ENCODE data around the gene ALAD. TPM values are rescaled to one million over a fixed set of nuclear protein-coding genes. Genes with fewer than 3 reads are reported as not detected.
A peak's percentile ranks its signal among the peaks of the same experiment; 100 is the strongest.
"Not testable (repeated sequence)": the region's sequence is repeated elsewhere in the genome, so short reads cannot be mapped to it uniquely, and the experiment has no call there.

Gene ALAD
- polyA plus RNA-seq (ENCODE audit: insufficient read depth in 1 of 5, insufficient read length in 5 of 5, low replicate concordance in 1 of 5) = 10 to 100 TPM; 36.8 to 50.0 (median 45.5) TPM
- long read RNA-seq, donor 1, transcript ALAD-201 (12 exons, 3,173 nt) = major isoform, 8 of 15 reads
- long read RNA-seq, donor 1, partial matches to known transcripts = 6 of 15 reads
- long read RNA-seq, donor 1, other reads (novel, unspliced or antisense) = 0 of 15 reads
- long read RNA-seq, donor 2, partial matches to known transcripts = 6 of 11 reads
- long read RNA-seq, donor 2, other reads (novel, unspliced or antisense) = 0 of 11 reads
- long read RNA-seq, donor 3, partial matches to known transcripts = 0 of 4 reads
- long read RNA-seq, donor 3, other reads (novel, unspliced or antisense) = 0 of 4 reads
- long read RNA-seq, donor 4, partial matches to known transcripts = 0 of 5 reads
- long read RNA-seq, donor 4, other reads (novel, unspliced or antisense) = 0 of 5 reads
- long read RNA-seq, donor 5, partial matches to known transcripts = 5 of 12 reads
- long read RNA-seq, donor 5, other reads (novel, unspliced or antisense) = 0 of 12 reads
- long read RNA-seq, donor 6, transcript ALAD-201 (12 exons, 3,173 nt) = major isoform, 8 of 19 reads
- long read RNA-seq, donor 6, partial matches to known transcripts = 10 of 19 reads
- long read RNA-seq, donor 6, other reads (novel, unspliced or antisense) = 0 of 19 reads
- long read RNA-seq, donor 7, transcript ALAD-201 (12 exons, 3,173 nt) = major isoform, 11 of 15 reads
- long read RNA-seq, donor 7, partial matches to known transcripts = 0 of 15 reads
- long read RNA-seq, donor 7, other reads (novel, unspliced or antisense) = 0 of 15 reads
- long read RNA-seq, donor 8, partial matches to known transcripts = 0 of 2 reads
- long read RNA-seq, donor 8, other reads (novel, unspliced or antisense) = 0 of 2 reads

DNA sequence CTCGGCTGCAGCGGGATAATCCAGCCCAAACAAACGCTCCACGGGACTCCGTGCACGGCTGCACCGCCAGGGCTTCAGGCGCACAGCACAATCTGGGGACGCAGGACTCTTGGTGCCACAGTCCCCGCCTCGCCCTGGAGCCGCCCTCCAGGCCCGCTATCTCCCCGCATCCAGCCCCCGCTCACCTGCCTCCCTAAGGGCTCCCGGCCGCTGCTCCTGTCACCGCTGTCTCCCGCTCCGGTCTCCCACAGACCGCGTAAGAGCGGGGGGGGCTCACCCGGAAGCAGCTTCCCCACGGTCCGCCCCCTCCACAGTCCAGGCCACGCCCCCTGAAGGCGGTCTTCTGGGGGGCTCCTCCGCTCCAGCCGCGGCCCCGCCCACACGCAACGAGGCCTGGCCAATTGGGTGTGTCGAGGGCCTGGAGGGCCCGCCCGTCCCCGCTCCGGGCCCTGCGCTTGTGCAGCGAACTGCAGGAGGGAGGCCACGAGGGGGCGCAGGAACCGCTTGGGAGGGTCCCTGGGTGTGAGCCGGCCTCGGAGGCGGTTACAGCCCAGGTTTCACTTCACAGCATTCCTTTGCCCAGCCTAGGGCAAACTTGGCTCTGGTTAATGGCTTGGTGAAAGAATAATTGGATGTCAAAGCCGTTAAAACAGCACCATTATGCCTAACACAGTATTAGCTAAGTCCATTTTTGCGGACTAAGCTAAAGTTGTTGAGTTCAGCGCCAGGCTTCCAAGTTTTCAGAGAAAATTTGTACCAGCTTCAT lies at the start of gene ALAD:
TSS of gene ALAD (minus strand) at position 258 of the 766 bp plus-strand sequence. CDS start 7,725 bp downstream, outside the sequence.
- peak; percentile 99 for DNase-seq

DNA sequence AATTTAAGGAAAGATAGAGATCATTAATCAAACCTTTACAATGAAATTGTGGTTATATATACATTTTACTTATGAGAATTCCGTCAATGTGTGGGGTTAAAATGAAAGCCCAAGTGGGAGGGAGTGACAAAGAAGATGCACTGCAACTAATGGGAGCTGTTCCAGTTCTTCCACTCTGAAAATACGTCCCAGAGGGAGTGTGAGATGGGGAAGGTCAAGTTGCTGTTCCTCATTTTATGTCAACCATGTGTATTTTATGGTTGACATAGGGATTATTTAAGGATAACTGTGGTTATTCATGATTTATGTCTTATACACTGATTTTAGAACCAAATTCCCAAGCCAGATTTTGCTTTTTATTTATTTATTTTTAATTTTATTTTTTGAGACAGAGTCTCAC lies 48.3 kb upstream of the ALAD start:
- DNase-seq = no peak

DNA sequence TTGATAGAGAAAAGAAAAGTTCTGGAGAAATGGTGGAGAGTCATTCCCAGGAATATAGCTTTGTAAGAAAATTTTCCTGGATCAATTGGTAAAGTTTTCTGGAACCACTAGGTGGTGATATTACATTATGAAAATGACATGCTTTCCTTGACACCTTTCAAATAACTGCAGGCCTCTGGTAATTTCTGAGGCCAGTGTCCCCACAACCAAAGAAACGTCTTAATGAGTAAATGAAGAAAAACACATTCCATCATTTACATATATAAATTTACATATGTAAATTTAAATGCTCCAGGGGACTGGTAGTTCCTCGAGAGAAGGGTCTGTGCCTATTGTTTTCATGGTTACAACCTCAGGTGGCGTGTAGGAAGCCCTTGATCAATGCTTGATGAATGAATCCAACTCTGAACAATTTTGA lies 45.2 kb upstream of the ALAD start:
- peak; percentile 31 to 50 for DNase-seq

DNA sequence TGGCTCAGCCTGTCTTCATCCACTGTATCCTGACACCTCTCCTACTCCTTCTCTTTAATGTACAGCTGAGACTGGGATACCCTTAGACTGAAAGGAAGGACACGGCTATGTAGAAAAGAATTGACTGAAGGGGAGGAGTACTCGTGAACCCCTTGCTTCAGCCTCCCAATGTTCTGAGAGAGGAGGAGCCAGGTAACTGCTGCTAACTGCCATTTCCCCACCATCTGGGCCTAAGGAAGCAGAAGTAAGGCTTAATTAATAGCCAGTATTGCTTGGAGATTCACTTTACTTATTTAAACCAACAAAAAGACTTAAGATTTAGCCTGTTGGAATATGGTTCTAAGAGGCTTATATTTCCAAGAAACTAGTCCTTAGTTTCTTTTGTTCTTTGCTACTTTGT lies 43.7 kb upstream of the ALAD start:
- no peak for DNase-seq

DNA sequence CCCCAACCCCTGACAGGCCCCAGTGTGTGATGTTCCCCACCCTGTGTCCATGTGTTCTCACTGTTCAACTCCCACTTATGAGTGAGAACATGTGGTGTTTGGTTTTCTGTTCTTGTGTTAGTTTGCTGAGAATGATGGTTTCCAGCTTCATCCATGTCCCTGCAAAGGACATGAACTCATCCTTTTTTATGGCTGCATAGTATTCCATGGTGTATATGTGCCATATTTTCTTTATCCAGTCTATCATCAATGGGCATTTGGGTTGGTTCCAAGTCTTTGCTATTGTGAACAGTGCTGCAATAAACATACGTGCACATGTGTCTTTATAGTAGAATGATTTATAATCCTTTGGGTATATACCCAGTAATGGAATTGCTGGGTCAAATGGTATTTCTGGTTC lies 36.6 kb upstream of the ALAD start:
- DNase-seq = not testable (repeated sequence)

DNA sequence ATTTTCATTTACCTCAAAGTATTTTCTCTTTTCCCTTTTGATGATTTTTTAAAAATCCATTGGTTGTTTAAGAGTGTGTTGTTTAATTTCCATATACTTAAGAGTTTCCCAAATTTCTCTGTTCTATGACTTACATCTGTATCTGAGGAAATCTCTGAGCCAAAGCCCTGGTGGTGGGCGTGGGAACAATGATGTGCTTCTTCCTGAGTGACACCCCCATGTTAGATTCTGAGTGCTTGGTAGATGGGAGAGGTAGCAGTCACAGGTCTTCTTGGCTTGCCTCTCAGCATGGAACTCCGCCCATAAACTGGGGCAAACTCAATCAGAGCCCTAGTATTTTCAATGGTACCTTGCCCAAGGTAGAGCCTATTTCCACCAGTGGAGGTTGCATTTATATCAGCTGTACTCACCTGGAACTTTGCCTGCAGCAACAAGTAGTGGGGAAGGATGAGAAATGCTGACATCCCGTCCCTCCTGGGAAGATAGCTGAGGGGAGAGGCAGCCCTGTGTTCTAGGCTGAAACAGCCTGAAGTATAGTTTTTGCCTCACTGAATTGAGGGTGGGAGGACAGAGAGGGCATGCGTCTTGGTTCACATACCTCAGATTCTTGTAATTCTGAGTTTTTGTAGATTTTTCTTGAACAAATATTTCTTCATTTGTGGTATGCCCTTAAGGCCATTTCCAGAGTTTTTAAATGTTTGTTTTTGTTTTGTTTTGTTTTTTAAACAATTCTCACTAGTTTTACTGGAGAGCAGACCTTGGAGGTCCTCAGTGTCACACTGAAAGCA lies 35.8 kb upstream of the ALAD start:
- DNase-seq = no peak

DNA sequence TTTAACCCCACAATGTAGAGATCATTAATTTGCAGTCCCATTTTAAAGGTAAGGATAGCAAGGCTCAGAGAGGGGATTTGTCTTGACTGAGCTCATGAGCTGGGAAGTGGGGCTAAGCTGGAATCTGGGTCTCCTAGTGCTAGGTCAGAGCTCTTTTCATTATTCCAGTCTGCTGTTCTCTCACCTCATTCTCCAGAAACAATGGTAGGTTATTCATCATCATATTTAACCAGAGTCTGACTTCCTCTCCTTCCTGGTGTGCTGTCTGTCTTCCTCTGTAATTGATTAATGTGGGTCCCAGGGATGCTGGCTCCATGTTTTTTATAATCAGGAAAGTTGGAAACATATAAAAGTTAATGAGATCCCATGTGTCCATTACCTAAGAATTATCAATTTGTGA lies 30.1 kb upstream of the ALAD start:
- DNase-seq = no peak

DNA sequence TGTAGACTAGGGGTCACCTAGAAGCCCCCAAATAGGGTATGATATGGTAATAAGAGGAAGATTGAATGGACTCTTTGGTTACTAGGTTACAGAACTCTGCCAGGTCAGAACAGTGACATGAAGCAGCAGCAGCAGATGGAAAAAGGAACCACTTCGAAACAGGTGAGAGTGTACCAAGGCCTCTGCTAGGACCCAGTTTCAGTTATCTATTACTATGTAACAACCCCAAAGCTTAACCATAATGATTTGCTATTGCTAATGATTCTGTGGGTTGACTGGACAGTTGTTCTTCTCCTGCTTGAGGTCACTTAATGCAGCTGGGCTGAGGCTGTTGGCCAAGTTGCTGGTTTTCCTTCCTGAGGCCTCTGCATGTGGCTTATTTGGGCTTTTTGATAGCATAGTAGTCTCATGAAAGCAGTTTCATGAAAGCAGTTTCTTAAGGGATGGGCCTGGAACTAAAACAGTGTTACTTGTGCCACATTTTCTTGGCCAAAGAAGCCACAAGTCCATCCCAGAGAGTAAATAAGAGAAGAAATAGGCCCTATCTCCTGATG lies 27.1 kb upstream of the ALAD start:
- DNase-seq = no peak

DNA sequence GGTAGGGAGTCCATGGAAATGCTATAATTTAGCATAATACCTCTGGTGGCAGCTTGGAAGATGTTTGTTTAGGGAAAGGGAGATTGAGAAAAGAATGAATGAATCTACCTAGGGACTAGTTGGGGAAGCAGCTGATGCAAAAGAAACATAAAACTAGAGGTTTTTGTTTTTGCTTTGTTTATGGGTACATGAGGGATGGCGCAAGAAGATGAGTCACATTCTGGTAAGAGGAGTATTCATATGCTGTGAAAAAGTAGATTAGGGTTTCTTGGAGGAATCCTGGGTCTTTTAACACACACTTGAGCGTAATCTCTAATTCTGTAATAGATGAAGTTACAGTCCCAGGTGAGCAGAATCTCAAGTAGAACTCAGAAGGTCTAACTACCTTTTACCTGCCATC lies 26.5 kb upstream of the ALAD start:
- no peak for DNase-seq

DNA sequence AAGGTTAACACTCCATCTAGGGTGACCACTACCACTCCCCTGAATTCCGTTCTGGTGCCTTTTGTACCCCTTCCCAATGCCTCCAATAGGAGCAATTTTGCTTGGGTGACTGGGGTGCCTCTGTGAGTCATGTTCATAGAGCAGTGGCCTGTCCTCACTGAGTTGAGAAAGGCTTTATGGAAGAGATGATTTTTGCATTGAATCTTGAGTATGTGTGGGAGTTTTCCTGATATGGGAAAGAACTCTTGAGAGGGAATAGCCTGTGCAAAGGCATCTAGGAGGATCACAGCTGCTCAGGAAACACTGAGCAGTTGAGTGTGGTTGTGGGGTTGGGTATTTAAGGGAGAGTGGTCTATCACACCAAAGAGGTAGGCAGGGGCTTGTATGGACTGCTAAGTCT lies 25.6 kb upstream of the ALAD start:
- DNase-seq = no peak

DNA sequence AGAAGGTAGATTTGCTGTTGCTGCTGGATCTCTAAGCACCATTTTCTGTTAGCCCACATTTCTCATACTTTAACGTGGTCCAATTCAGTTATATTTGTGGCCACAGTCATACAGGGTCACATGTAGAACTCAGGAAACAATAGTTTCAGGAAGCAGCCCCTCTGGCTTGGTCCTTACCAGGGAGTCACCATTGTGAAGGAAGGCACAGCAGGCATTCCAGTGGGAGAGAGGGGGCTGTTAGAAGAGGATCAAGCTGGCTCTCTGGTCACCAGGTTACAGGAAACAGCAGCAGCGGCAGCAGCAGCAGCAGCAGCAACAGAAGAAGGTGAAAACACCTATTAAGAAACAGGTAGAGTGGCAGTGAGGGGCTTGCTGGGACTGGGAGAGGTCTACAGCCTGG lies 24.0 kb upstream of the ALAD start:
- no peak for DNase-seq

DNA sequence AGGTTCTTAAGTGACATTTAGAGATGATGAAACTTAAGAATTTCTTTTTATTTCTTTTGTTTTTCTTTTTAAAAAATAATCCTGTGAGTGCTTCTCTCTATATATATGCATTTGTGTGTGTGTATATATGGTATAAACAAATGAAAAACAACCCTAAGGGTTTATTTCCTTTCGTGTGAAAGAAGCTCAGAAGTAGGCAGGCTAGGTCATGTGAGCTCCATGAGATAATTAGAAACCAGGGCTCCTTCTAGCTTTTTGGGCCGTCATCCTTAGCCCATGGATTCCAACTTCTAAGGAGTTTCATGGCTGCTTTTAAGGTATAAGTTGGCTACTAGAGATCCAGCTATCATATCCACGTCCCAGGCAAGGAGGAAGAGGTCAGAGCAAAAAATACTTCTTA lies 20.6 kb upstream of the ALAD start:
- DNase-seq = no peak

DNA sequence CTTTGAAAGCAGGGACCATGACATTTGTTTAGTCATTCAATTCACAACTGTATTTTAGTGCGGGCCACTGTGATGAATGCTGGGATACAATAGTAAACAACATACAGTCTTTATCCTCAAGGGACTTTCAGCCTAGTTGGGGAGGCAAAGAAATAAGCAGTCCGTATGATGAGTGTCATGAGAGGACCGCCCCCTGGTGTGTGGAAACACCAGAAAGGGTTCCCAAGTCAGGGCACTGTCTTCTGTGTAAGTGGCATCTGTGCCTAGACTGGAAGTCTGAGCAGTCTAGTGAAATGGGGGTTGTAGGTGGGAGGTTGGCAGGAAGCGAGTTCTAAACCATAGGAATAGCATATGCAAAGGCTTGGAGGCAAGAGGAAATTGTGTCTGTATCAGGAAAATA lies 16.3 kb upstream of the ALAD start:
- no peak for DNase-seq

DNA sequence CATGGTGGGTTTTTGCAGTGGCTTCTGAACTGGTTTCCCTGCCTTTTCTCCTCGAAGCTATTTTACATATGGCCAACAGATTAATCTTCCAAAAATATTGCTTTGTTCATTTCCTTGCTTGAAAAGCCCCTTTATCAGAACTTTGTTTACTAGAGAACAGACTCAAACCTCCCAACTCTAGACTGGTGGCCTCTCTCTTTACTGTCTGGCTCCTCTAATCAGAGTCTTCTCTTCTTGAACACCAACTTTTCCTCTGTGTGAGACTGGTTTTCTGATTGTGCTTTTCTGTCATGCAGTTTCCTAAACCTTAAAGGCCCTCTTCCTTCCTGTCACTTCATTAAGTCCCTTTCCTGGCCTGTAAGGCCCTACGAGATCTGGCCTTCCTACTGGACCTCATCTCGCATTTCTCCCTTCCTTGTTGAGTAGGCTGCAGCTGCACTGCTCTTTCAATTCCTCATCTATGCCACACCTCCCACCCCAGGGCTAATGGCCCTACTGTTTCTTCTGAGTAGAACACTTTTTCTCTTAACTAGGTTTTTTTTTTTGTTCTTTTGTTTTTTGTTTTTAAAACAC lies 15.2 kb upstream of the ALAD start:
- DNase-seq = no peak

DNA sequence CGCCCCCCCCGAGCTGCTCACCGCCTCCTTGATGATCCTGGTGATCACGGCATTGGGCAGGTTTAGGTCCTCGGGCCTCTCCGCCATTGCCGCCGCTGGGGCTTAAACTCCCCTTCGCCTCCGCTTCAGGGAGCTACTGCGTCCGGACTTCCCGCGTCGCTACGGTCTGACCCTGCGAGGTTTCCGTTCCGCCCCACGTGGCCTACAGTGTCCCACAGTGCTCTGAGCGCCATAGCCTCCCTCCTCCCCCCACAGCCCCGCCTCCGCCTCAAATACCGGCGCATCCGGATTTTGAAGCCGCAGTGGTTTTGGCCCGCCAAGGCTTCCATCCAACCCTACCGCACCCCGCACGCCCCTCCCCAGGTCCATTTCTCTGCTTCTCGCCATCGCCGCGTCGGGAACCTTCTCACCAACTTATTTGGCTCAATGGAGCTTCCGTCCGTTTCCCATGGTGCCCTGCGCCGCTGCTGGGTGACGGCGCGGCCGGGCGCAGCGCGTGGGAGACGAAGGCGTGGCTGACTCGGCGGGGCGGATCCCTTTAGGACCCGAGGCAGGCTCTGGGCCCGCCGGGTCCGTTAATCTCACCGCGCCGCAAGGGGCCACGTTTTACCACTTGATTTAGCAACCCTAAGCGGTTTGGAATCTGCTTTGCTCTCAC lies 9.3 kb upstream of the ALAD start, which contains the start of the genes C9orf43 and POLE3:
TSS of gene C9orf43 (plus strand) at position 541 of the 658 bp plus-strand sequence. CDS start 2,747 bp downstream, outside the sequence.
TSS of gene POLE3 (minus strand) at position 469 of the 658 bp plus-strand sequence. CDS start at position 87, 382 bp downstream.
- peak; percentile 96 to 98 for DNase-seq

DNA sequence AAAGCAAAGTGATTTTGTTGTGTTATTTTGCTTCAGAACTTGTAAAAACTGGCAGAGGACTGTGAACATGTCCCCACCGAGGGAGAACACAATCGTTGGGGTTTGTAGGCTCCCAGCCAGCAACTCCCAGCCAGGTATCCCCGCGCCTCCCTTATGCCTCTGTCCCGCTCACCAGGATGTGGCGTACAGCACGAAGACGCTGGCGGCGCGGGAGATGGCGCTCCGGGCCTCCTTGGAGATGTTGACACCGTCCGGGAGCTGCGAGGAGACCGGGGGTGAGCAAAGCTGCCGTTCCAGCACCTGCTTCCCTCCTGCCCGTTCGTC lies 8.8 kb upstream of the ALAD start:
- no peak for DNase-seq

DNA sequence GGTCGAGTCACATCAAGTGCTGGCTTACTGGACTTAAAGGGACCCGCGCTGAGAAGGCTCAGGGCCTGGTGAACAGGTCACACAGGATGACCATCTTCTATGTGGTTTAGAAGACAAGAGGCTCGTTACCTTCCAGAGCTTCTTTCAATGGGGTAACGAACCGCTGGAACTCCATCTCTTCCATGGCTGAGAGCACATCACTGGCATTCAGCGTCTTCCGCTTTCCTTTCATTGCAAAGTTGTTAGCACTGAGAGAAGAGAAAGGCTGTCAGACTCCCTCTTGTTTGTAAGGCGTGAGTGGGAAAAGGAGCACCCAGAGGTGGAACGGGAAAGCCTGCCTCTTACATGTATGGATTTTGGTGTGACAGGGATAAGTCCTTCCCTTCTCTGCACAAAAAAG lies 8.4 kb upstream of the ALAD start:
- DNase-seq = no peak

DNA sequence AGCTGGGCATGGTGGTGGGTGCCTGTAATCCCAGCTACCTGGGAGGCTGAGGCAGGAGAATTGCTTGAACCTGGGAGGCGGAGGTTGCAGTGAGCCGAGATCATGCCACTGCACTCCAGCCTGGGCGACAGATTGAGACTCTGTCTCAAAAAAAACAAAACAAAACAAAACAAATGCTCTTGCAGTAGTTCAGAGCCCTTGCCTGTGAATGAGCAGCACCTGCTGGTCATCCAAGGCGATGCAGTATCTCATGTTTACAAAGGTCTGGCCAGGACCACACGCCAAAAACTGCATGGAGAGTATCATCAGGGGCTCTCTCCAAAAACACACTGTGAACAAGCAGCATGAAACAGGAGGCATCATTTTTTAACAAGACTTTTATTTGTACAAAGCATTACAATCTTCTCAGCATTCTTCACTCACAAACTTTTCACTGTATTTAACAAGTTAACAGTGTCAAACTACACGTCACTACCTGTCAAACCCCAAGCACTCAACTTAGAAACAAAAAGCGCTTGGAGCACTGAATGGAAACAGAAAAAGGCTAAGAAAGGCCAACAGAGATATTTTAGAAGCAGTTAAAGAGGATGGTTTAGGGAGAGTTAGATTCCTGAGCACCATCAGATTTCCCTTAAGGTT lies 5.9 kb upstream of the ALAD start:
- peak; percentile 38 to 57 for DNase-seq

DNA sequence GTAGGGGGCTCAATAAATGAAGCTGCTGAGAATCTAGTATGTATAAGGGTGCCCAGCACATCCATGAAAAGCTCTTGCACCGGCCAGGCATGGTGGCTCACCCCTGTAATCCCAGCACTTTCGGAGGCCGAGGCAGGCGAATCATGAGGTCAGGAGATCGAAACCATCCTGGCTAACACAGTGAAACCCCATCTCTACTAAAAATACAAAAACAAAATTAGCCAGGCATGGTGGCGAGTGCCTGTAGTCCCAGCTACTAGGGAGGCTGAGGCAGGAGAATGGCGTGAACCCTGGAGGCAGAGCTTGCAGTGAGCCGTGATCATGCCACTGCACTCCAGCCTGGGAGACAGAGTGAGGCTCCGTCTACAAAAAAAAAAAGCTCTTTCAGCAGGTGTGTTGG lies 5.3 kb upstream of the ALAD start:
- DNase-seq = not testable (repeated sequence)
